Measurements from ENCODE around the gene PSMD4.

PSMD4 gene

GRCh38 chr1:151309811-151310323, 55.3 kb downstream of the PSMD4 start:
- no peak for DNase-seq (ENCODE audit: low read depth)
- H3K4me3 ChIP-seq (ENCODE audit: low read depth, low read length), result no peak overlapping the region
- TF ChIP-seq, protein P1, sequence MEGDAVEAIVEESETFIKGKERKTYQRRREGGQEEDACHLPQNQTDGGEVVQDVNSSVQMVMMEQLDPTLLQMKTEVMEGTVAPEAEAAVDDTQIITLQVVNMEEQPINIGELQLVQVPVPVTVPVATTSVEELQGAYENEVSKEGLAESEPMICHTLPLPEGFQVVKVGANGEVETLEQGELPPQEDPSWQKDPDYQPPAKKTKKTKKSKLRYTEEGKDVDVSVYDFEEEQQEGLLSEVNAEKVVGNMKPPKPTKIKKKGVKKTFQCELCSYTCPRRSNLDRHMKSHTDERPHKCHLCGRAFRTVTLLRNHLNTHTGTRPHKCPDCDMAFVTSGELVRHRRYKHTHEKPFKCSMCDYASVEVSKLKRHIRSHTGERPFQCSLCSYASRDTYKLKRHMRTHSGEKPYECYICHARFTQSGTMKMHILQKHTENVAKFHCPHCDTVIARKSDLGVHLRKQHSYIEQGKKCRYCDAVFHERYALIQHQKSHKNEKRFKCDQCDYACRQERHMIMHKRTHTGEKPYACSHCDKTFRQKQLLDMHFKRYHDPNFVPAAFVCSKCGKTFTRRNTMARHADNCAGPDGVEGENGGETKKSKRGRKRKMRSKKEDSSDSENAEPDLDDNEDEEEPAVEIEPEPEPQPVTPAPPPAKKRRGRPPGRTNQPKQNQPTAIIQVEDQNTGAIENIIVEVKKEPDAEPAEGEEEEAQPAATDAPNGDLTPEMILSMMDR (IDR thresholded peaks at IDR 0.05; ENCODE audit: insufficient read depth, low read depth, low read length, missing control alignments), result no peak

- TF ChIP-seq, protein P1 (IDR thresholded peaks at IDR 0.05; ENCODE audit: insufficient read depth, low read depth, low read length, missing control alignments), result no peak
- no peak overlapping the region for H3K4me3 ChIP-seq (ENCODE audit: low read depth, low read length)
- no peak for DNase-seq (ENCODE audit: low read depth)
Observed at GRCh38 chr1:151311011-151311410, 56.5 kb downstream of the PSMD4 start.

- TF ChIP-seq, protein P1 (IDR thresholded peaks at IDR 0.05; ENCODE audit: insufficient read depth, low read depth, low read length, missing control alignments), result no peak
- peak; percentile 10 for DNase-seq (ENCODE audit: low read depth)
- no peak overlapping the region for H3K4me3 ChIP-seq (ENCODE audit: low read depth, low read length)
Observed at GRCh38 chr1:151311589-151312331, 57.2 kb downstream of the PSMD4 start.

- no peak for DNase-seq (ENCODE audit: low read depth)
- TF ChIP-seq, protein P1 (IDR thresholded peaks at IDR 0.05; ENCODE audit: insufficient read depth, low read depth, low read length, missing control alignments), result no peak
- no peak overlapping the region for H3K4me3 ChIP-seq (ENCODE audit: low read depth, low read length)
Observed at GRCh38 chr1:151312411-151312810, 57.9 kb downstream of the PSMD4 start.

DNA sequence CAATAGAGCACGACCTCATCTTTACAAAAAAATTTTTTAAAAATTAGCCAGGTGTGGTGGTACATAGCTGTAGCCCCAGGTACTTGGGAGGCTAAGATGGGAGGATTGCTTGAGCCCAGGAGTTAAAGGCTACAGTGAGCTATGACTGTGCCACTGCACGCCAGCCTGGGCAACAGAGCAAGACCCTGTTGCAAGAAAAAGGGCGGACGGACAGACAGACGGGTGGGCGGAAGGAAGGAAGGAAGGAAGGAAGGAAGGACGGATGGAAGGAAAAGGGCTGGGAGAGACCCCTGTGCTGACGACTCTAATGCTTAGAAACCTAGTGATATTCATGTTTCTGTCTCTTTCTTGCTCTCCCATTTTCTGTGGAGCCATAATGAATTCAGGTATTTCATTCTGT, 58.3 kb downstream of the PSMD4 start:
- H3K4me3 ChIP-seq (ENCODE audit: low read depth, low read length), result no peak overlapping the region
- no peak for DNase-seq (ENCODE audit: low read depth)
- TF ChIP-seq, protein P1 (IDR thresholded peaks at IDR 0.05; ENCODE audit: insufficient read depth, low read depth, low read length, missing control alignments), result no peak

DNA sequence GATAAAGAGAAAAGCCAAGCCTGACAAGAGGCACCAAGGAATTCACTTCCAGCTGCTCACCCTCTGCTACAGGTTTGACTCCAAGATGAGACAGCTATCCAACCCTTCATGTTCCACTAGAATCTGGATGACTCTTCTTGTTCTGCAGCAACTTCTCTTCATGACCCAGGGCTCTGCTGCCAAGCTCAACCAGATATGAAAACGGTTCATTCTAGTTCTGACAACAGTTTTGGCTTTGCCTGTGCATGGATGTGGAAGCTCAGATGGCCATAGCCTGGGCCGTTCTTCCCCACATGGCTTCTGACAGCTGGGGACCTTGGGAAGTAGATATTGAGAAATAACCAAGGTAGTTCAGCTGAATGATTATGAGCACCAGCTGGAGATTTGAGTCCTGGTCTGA, 59.0 kb downstream of the PSMD4 start:
- no peak overlapping the region for H3K4me3 ChIP-seq (ENCODE audit: low read depth, low read length)
- DNase-seq (ENCODE audit: low read depth), result no peak
- TF ChIP-seq, protein P1 (IDR thresholded peaks at IDR 0.05; ENCODE audit: insufficient read depth, low read depth, low read length, missing control alignments), result no peak

All from GM12865 (cell line).